OCI-LY7 (cell line): Measurements from ENCODE around the gene LRRC4. TPM values are rescaled to one million over a fixed set of nuclear protein-coding genes. Genes with fewer than 3 reads are reported as not detected.

ENCODE experiments used
- BruUV-seq: library from RNA; stranded (reverse); fragments of 400-500 nt; replicated peaks from 2 replicates; lab custom pipeline; 2021; lab: Mats Ljungman, UMichigan
- CTCF ChIA-PET: fragments of 300-600 bp; sonication (Branson Sonifier 250); formaldehyde crosslinking; loops from one replicate; lab custom pipeline; 2022; ENCODE audit warnings: antibody characterized with exemption; ENCODE audit not compliant: unreplicated experiment; lab: Charles Lee
- POLR2A ChIA-PET: fragments of 300-600 bp; sonication (Branson Sonifier 250); formaldehyde crosslinking; loops from one replicate; lab custom pipeline; 2022; ENCODE audit warnings: antibody characterized with exemption; lab: Charles Lee
- DNase-seq: peaks from one replicate; pipeline ENCODE4 v3.0.0-alpha.2; 2015; ENCODE audit warnings: low spot score
- H2AFZ ChIP-seq: fragments of 200-600 bp; sonication (generic), shearing (Covaris generic); 2 replicates; pipeline ENCODE4 v1.6.1; 2014; ENCODE audit warnings: mild to moderate bottlenecking, antibody characterized with exemption, low read length, moderate library complexity
- H3K27ac ChIP-seq: fragments of 200-600 bp; sonication (generic); 2 replicates; pipeline ENCODE4 v1.5.1; 2014; ENCODE audit warnings: mixed run types, low read depth, mild to moderate bottlenecking, moderate library complexity, low read length, inconsistent platforms; ENCODE audit not compliant: poor library complexity, severe bottlenecking
- H3K36me3 ChIP-seq: fragments of 200-600 bp; sonication (generic); 2 replicates; pipeline ENCODE4 v1.6.1; 2014; ENCODE audit warnings: mild to moderate bottlenecking, antibody characterized with exemption, low read length, moderate library complexity, mixed read lengths; ENCODE audit not compliant: insufficient read depth
- H3K4me1 ChIP-seq: fragments of 200-600 bp; sonication (generic); 2 replicates; pipeline ENCODE4 v1.5.1; 2014; ENCODE audit warnings: mild to moderate bottlenecking, low read length; ENCODE audit not compliant: insufficient read depth, poor library complexity, severe bottlenecking
- H3K4me2 ChIP-seq: fragments of 200-600 bp; sonication (generic); 2 replicates; pipeline ENCODE4 v1.6.1; 2014; ENCODE audit warnings: mild to moderate bottlenecking, low read length
- H3K4me3 ChIP-seq: fragments of 200-600 bp; sonication (generic); 2 replicates; pipeline ENCODE4 v1.5.1; 2014; ENCODE audit warnings: mild to moderate bottlenecking, low read depth, low read length; ENCODE audit not compliant: poor library complexity, severe bottlenecking
- H3K79me2 ChIP-seq: fragments of 200-600 bp; sonication (generic); 2 replicates; pipeline ENCODE4 v1.6.1; 2016; ENCODE audit warnings: low read depth, mild to moderate bottlenecking, low read length, moderate library complexity, mixed read lengths; ENCODE audit not compliant: insufficient read depth
- H3K9me2 ChIP-seq: fragments of 200-600 bp; sonication (generic); 2 replicates; pipeline ENCODE4 v1.6.1; 2016; ENCODE audit warnings: mild to moderate bottlenecking, low read length, mixed read lengths; ENCODE audit not compliant: insufficient read depth
- H3K9me3 ChIP-seq: fragments of 200-600 bp; sonication (generic); 2 replicates; pipeline ENCODE4 v1.6.1; 2014; ENCODE audit warnings: mild to moderate bottlenecking, mixed run types, low read length, mixed read lengths
- H4K20me1 ChIP-seq: fragments of 200-600 bp; sonication (generic); 2 replicates; pipeline ENCODE4 v1.6.1; 2014; ENCODE audit warnings: mild to moderate bottlenecking, antibody characterized with exemption, low read length, moderate library complexity, mixed read lengths; ENCODE audit not compliant: insufficient read depth
- CTCF ChIP-seq: fragments of 200-600 bp; sonication (generic); conservative IDR thresholded peaks from 2 replicates; pipeline ENCODE4 v1.5.1; 2014; ENCODE audit warnings: mild to moderate bottlenecking, antibody characterized with exemption, low read length, moderate library complexity, mixed read lengths
- EZH2phosphoT487 ChIP-seq: fragments of 200-600 bp; sonication (generic); IDR thresholded peaks from 2 replicates; pipeline ENCODE4 v1.6.1; 2018; ENCODE audit warnings: low read depth, borderline replicate concordance, mild to moderate bottlenecking, mixed run types, antibody characterized with exemption, low read length, moderate library complexity, mixed read lengths
- intact Hi-C: fragments of 100-400 bp; cut with micrococcal nuclease; formaldehyde crosslinking; loops from one replicate; pipeline ENCODE4 v1.10.0; 2022; ENCODE audit not compliant: unreplicated experiment
- total RNA-seq, 2 experiments: library from RNA; depleted of rRNA in 1 of 2; stranded (reverse); fragments of >200 nt in 1 of 2; shearing (Covaris generic) in 1 of 2; gene quantifications; 2 replicates each; pipeline ENCODE4 v1.2.3, GENCODE V29; 2014 to 2022

LRRC4 gene
- total RNA-seq, 2 experiments from 2014 or later = not detected

- Histone ChIP-seq H3K4me1 (no peaks in the 10 kb centered on the region), H3K27ac (no peak overlapping the region), H3K36me3 (peaks cover 27% of the 10 kb centered on the region), H3K79me2 (no peaks in the 10 kb centered on the region), H3K4me2 (no peak overlapping the region), H3K9me3 (no peaks in the 10 kb centered on the region), H3K9me2 (no peaks in the 10 kb centered on the region), H4K20me1 (no peaks in the 10 kb centered on the region), H2AFZ (no peak overlapping the region), H3K4me3 (no peak overlapping the region)
- DNase-seq = no peak
- no TSS peak for BruUV-seq
- ChIA-PET CTCF (interaction anchor here (0.5 kb wide), 1 partner anchor 285 kb away, joined by 3 read pairs; no protein-coding TSS in a partner anchor), POLR2A (interaction anchor here (1.8 kb wide), 1 partner anchor 15 kb away, joined by 4 read pairs; no protein-coding TSS in a partner anchor)
- intact Hi-C loops = no loop called here
- TF ChIP-seq CTCF (no peak), EZH2phosphoT487 (no peak)
Observed at GRCh38 chr7:128019288-128019687, 11.9 kb downstream of the LRRC4 start.

GRCh38 chr7:128017862-128018845 is 13.1 kb downstream of the LRRC4 start:
- intact Hi-C loops = no loop called here
- POLR2A ChIA-PET = interaction anchor here (0.6 to 1.8 kb wide), 3 partner anchors 11 to 470 kb away, joined by 4 read pairs; no protein-coding TSS in a partner anchor
- Histone ChIP-seq H3K4me1 (no peaks in the 10 kb centered on the region), H3K4me3 (no peak overlapping the region), H3K36me3 (peaks cover 27% of the 10 kb centered on the region), H3K9me2 (no peaks in the 10 kb centered on the region), H3K79me2 (no peaks in the 10 kb centered on the region), H3K9me3 (no peaks in the 10 kb centered on the region), H3K4me2 (no peak overlapping the region), H3K27ac (no peak overlapping the region), H2AFZ (no peak overlapping the region), H4K20me1 (no peaks in the 10 kb centered on the region)
- DNase-seq = no peak
- no TSS peak for BruUV-seq
- TF ChIP-seq EZH2phosphoT487 (no peak), CTCF (no peak)
- CTCF ChIA-PET = interaction anchor here (0.6 kb wide), 1 partner anchor 18 kb away, joined by 3 read pairs; no protein-coding TSS in a partner anchor
